Trophoblast cell (in vitro differentiated cells and primary cell): ENCODE results near the gene LPAR1.

ENCODE experiments used
- DNase-seq, 2 donors: peaks; one replicate each; pipeline ENCODE4 v3.0.0-alpha.2; 2016
- H2AFZ ChIP-seq: 2 replicates; pipeline ENCODE4 v1.6.1; 2013; ENCODE audit warnings: low read length, moderate library complexity, mild to moderate bottlenecking; ENCODE audit not compliant: insufficient read depth, poor library complexity
- H2AK5ac ChIP-seq: 2 replicates; pipeline ENCODE4 v1.6.1; 2013; ENCODE audit warnings: mild to moderate bottlenecking, low read length
- H2BK120ac ChIP-seq: 2 replicates; pipeline ENCODE4 v1.6.1; 2013; ENCODE audit warnings: low read length, mild to moderate bottlenecking, moderate library complexity; ENCODE audit not compliant: insufficient read depth, poor library complexity
- H2BK12ac ChIP-seq: 2 replicates; pipeline ENCODE4 v1.6.1; 2013; ENCODE audit warnings: mild to moderate bottlenecking, low read length, moderate library complexity
- H2BK5ac ChIP-seq: 2 replicates; pipeline ENCODE4 v1.6.1; 2013; ENCODE audit warnings: low read length, low read depth, moderate library complexity, mild to moderate bottlenecking; ENCODE audit not compliant: poor library complexity
- H3K14ac ChIP-seq: 2 replicates; pipeline ENCODE4 v1.6.1; 2013; ENCODE audit warnings: mild to moderate bottlenecking, low read length
- H3K18ac ChIP-seq: 2 replicates; pipeline ENCODE4 v1.6.1; 2013; ENCODE audit warnings: mild to moderate bottlenecking, low read length
- H3K23ac ChIP-seq: 2 replicates; pipeline ENCODE4 v1.6.1; 2013; ENCODE audit warnings: low read length
- H3K27ac ChIP-seq: 2 replicates; pipeline ENCODE4 v1.5.1; 2013; ENCODE audit warnings: low read depth, mild to moderate bottlenecking, inconsistent platforms, low read length, moderate library complexity
- H3K27me3 ChIP-seq: 2 replicates; pipeline ENCODE4 v1.6.1; 2013; ENCODE audit warnings: inconsistent platforms, mild to moderate bottlenecking, low read length, moderate library complexity; ENCODE audit not compliant: insufficient read depth
- H3K36me3 ChIP-seq, 2 experiments: 1 replicate in 1 of 2; 2 replicates in 1 of 2; pipeline ENCODE4 v1.6.1; 2013; ENCODE audit warnings: low read length in 2 of 2, mild to moderate bottlenecking in 2 of 2, moderate library complexity in 1 of 2; ENCODE audit not compliant: insufficient read depth in 2 of 2, control insufficient read depth in 1 of 2
- H3K4ac ChIP-seq: 2 replicates; pipeline ENCODE4 v1.6.1; 2013; ENCODE audit warnings: low read depth, mild to moderate bottlenecking, low read length, moderate library complexity
- H3K4me1 ChIP-seq, 2 experiments: 1 replicate in 1 of 2; 2 replicates in 1 of 2; pipeline ENCODE4 v1.6.1; 2013; ENCODE audit warnings: low read length in 2 of 2, mild to moderate bottlenecking in 2 of 2, moderate library complexity in 1 of 2; ENCODE audit not compliant: insufficient read depth in 2 of 2, control insufficient read depth in 1 of 2
- H3K4me2 ChIP-seq: 2 replicates; pipeline ENCODE4 v1.6.1; 2013; ENCODE audit warnings: inconsistent platforms, mild to moderate bottlenecking, low read length, moderate library complexity
- H3K4me3 ChIP-seq: 2 replicates; pipeline ENCODE4 v1.5.1; 2013; ENCODE audit warnings: mild to moderate bottlenecking, low read depth, low read length, inconsistent platforms
- H3K79me1 ChIP-seq: one replicate; pipeline ENCODE4 v1.6.1; 2013; ENCODE audit warnings: low read length
- H3K79me2 ChIP-seq: 2 replicates; pipeline ENCODE4 v1.6.1; 2013; ENCODE audit warnings: low read length, mild to moderate bottlenecking; ENCODE audit not compliant: control insufficient read depth, insufficient read depth, poor library complexity
- H3K9ac ChIP-seq: 2 replicates; pipeline ENCODE4 v1.6.1; 2013; ENCODE audit warnings: mild to moderate bottlenecking, low read length
- H3K9me3 ChIP-seq: 2 replicates; pipeline ENCODE4 v1.6.1; 2013; ENCODE audit warnings: low read depth, mild to moderate bottlenecking, control low read depth, inconsistent platforms, low read length; ENCODE audit not compliant: insufficient read depth
- H4K12ac ChIP-seq: 2 replicates; pipeline ENCODE4 v1.6.1; 2013; ENCODE audit warnings: low read depth, mild to moderate bottlenecking, low read length, moderate library complexity
- H4K8ac ChIP-seq: 2 replicates; pipeline ENCODE4 v1.6.1; 2013; ENCODE audit warnings: low read depth, mild to moderate bottlenecking, low read length, moderate library complexity
- H4K91ac ChIP-seq: one replicate; pipeline ENCODE4 v1.6.1; 2013; ENCODE audit warnings: low read depth, mild to moderate bottlenecking, low read length, moderate library complexity
- WGBS: extraction: QIAGEN DNeasy Blood & Tissue Kit; methylation state at CpG from one replicate; pipeline ENCODE4 v1.1.7; 2013; ENCODE audit warnings: missing lambda C conversion rate; ENCODE audit not compliant: insufficient read length, insufficient coverage; ENCODE audit errors: extremely low coverage; 5-methylcytosine and 5-hydroxymethylcytosine counted together

Gene LPAR1

GRCh38 chr9:110954822-110955291, 83.4 kb downstream of the LPAR1 start:
- Histone ChIP-seq H2AFZ (no peak overlapping the region), H3K27ac (no peak overlapping the region), H3K36me3 (no peaks in the 10 kb centered on the region), H2BK5ac (no peak overlapping the region), H3K79me1 (no peaks in the 10 kb centered on the region), H2BK120ac (no peak overlapping the region), H3K14ac (no peak overlapping the region), H2BK12ac (no peak overlapping the region), H3K4me2 (no peak overlapping the region), H3K23ac (no peak overlapping the region), H4K91ac (no peak overlapping the region), H3K27me3 (no peaks in the 10 kb centered on the region), H3K4ac (no peak overlapping the region), H3K4me1 (peaks cover 0 to 3% of the 10 kb centered on the region in 2 experiments), H3K9me3 (no peaks in the 10 kb centered on the region), H3K4me3 (no peak overlapping the region), H3K18ac (no peak overlapping the region), H3K9ac (no peak overlapping the region), H4K12ac (no peak overlapping the region), H4K8ac (no peak overlapping the region), H3K79me2 (no peaks in the 10 kb centered on the region), H2AK5ac (no peak overlapping the region)
- no CpG with 5 or more reads among the region's 1 CpG for WGBS
- no peak for DNase-seq

GRCh38 chr9:110952540-110952859, 85.8 kb downstream of the LPAR1 start:
- H3K4ac ChIP-seq: no peak overlapping the region
- H2BK5ac ChIP-seq: no peak overlapping the region
- H3K9me3 ChIP-seq: no peaks in the 10 kb centered on the region
- DNase-seq: no peak
- H3K4me3 ChIP-seq: peak overlapping the region; percentile 53
- H3K36me3 ChIP-seq: no peaks in the 10 kb centered on the region
- no peak overlapping the region for H2AFZ ChIP-seq
- no CpG with 5 or more reads among the region's 4 CpGs for WGBS
- H3K79me2 ChIP-seq: no peaks in the 10 kb centered on the region
- H4K91ac ChIP-seq: no peak overlapping the region
- H3K4me1 ChIP-seq: peaks cover 0 to 3% of the 10 kb centered on the region in 2 experiments
- H3K14ac ChIP-seq: no peak overlapping the region
- no peak overlapping the region for H2BK120ac ChIP-seq
- H4K8ac ChIP-seq: no peak overlapping the region
- H3K23ac ChIP-seq: no peak overlapping the region
- no peak overlapping the region for H2BK12ac ChIP-seq
- no peaks in the 10 kb centered on the region for H3K79me1 ChIP-seq
- no peaks in the 10 kb centered on the region for H3K27me3 ChIP-seq
- no peak overlapping the region for H3K27ac ChIP-seq
- no peak overlapping the region for H4K12ac ChIP-seq
- no peak overlapping the region for H3K4me2 ChIP-seq
- H3K9ac ChIP-seq: no peak overlapping the region
- no peak overlapping the region for H2AK5ac ChIP-seq
- H3K18ac ChIP-seq: no peak overlapping the region

DNA sequence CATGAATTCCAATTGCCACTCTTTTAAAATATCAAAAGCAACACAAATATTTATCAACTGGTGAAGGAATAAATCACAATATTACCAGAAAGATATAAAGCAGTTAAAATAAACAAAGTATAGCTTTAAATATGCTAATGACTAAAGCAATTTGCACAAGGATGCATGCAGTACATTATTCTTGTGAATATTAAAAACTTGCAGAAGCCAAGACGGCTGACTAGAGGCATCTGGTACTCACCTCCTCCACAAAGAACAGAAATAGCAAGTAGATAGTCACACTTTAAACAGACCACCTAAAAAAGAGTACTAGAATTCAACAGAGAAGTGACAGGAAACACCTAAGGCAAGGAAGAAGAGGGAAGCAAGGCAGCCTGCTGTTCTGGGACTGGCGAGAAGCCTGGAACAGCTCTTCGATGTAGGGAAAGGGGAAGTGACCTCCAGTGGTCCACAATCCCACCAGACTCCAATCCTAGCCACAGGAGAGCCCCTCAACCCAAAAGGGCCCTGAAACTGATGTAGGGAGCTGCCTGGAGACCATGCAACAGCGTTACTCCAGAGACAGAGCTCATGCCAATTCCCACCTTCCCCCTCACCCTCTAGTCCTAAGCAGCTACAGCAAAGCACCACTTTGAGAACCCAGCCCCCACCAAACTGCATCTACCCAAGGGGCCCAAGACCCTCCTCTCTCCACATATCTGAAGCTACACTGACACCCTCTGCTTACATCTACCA, 86.3 kb downstream of the LPAR1 start:
- no peak overlapping the region for H2AFZ ChIP-seq
- H3K4me3 ChIP-seq: no peak overlapping the region
- no peak overlapping the region for H4K8ac ChIP-seq
- H3K79me1 ChIP-seq: no peaks in the 10 kb centered on the region
- no peaks in the 10 kb centered on the region for H3K79me2 ChIP-seq
- H3K36me3 ChIP-seq: no peaks in the 10 kb centered on the region
- no peak overlapping the region for H3K9ac ChIP-seq
- no peak overlapping the region for H3K27ac ChIP-seq
- no peak overlapping the region for H2BK5ac ChIP-seq
- no peaks in the 10 kb centered on the region for H3K9me3 ChIP-seq
- H3K27me3 ChIP-seq: no peaks in the 10 kb centered on the region
- no peak overlapping the region for H3K4ac ChIP-seq
- no peak overlapping the region for H3K4me2 ChIP-seq
- H3K23ac ChIP-seq: no peak overlapping the region
- H4K12ac ChIP-seq: no peak overlapping the region
- no peak overlapping the region for H4K91ac ChIP-seq
- DNase-seq: no peak
- H2AK5ac ChIP-seq: no peak overlapping the region
- no peak overlapping the region for H2BK12ac ChIP-seq
- WGBS: no CpG with 5 or more reads among the region's 4 CpGs
- H3K4me1 ChIP-seq: peaks cover 0 to 3% of the 10 kb centered on the region in 2 experiments
- H2BK120ac ChIP-seq: no peak overlapping the region
- H3K18ac ChIP-seq: no peak overlapping the region
- H3K14ac ChIP-seq: no peak overlapping the region

GRCh38 chr9:110950041-110950645, 88.1 kb downstream of the LPAR1 start:
- H2AK5ac ChIP-seq: no peak overlapping the region
- H2AFZ ChIP-seq: no peak overlapping the region
- no peaks in the 10 kb centered on the region for H3K79me2 ChIP-seq
- no peak overlapping the region for H3K27ac ChIP-seq
- no peaks in the 10 kb centered on the region for H3K79me1 ChIP-seq
- H3K4me1 ChIP-seq: peaks cover 0 to 3% of the 10 kb centered on the region in 2 experiments
- H3K23ac ChIP-seq: no peak overlapping the region
- H3K18ac ChIP-seq: no peak overlapping the region
- H3K9ac ChIP-seq: no peak overlapping the region
- no peak overlapping the region for H2BK5ac ChIP-seq
- H4K91ac ChIP-seq: no peak overlapping the region
- H2BK120ac ChIP-seq: no peak overlapping the region
- no peak overlapping the region for H3K14ac ChIP-seq
- no peak overlapping the region for H4K12ac ChIP-seq
- H3K4ac ChIP-seq: no peak overlapping the region
- peak; percentile 14 to 20 for DNase-seq
- no peaks in the 10 kb centered on the region for H3K9me3 ChIP-seq
- H3K4me3 ChIP-seq: no peak overlapping the region
- no peaks in the 10 kb centered on the region for H3K36me3 ChIP-seq
- H2BK12ac ChIP-seq: no peak overlapping the region
- H3K27me3 ChIP-seq: no peaks in the 10 kb centered on the region
- no peak overlapping the region for H4K8ac ChIP-seq
- no peak overlapping the region for H3K4me2 ChIP-seq
- WGBS: no CpG with 5 or more reads among the region's 4 CpGs
